OCI-LY1 (cell line): ENCODE results near the gene PAK4.
"Not testable (repeated sequence)": the region's sequence is repeated elsewhere in the genome, so short reads cannot be mapped to it uniquely, and the experiment has no call there.

Experiments
- H2AFZ ChIP-seq: fragments of 200-600 bp; sonication (generic), shearing (Covaris generic); 2 replicates; pipeline ENCODE4 v1.6.0; 2014; ENCODE audit warnings: antibody characterized with exemption, mild to moderate bottlenecking, low read length
- H3F3A ChIP-seq: fragments of 200-600 bp; sonication (generic), shearing (Covaris generic); 2 replicates; pipeline ENCODE4 v1.6.0; 2014; ENCODE audit warnings: mild to moderate bottlenecking, antibody characterized with exemption, low read length, moderate library complexity; ENCODE audit not compliant: insufficient read depth
- H3K27ac ChIP-seq: fragments of 200-600 bp; sonication (generic); 2 replicates; pipeline ENCODE4 v1.5.1; 2014; ENCODE audit warnings: low read length, mixed run types, mild to moderate bottlenecking, low read depth; ENCODE audit not compliant: poor library complexity, severe bottlenecking
- H3K27me3 ChIP-seq: fragments of 200-600 bp; sonication (generic); 2 replicates; pipeline ENCODE4 v1.6.0; 2014; ENCODE audit warnings: antibody characterized with exemption, mild to moderate bottlenecking, low read length, moderate library complexity; ENCODE audit not compliant: insufficient read depth
- H3K36me3 ChIP-seq: fragments of 200-600 bp; sonication (generic); 2 replicates; pipeline ENCODE4 v1.6.1; 2014; ENCODE audit warnings: mild to moderate bottlenecking, antibody characterized with exemption, low read length, moderate library complexity, mixed read lengths; ENCODE audit not compliant: insufficient read depth
- H3K4me1 ChIP-seq: fragments of 200-600 bp; sonication (generic); 2 replicates; pipeline ENCODE4 v1.5.1; 2014; ENCODE audit warnings: mild to moderate bottlenecking, low read length, moderate library complexity; ENCODE audit not compliant: insufficient read depth, severe bottlenecking
- H3K4me2 ChIP-seq: fragments of 200-600 bp; sonication (generic), shearing (Covaris generic); 2 replicates; pipeline ENCODE4 v1.6.1; 2014; ENCODE audit warnings: low read length
- H3K4me3 ChIP-seq: fragments of 200-600 bp; sonication (generic); 2 replicates; pipeline ENCODE4 v1.5.1; 2014; ENCODE audit warnings: low read length, low read depth, mild to moderate bottlenecking, mixed read lengths; ENCODE audit not compliant: poor library complexity, severe bottlenecking
- H3K79me2 ChIP-seq: fragments of 200-600 bp; shearing (Covaris generic); 2 replicates; pipeline ENCODE4 v1.6.1; 2016; ENCODE audit warnings: mixed run types, low read length, mixed read lengths; ENCODE audit not compliant: insufficient read depth
- H3K9ac ChIP-seq: fragments of 200-600 bp; sonication (generic), shearing (Covaris generic); 2 replicates; pipeline ENCODE4 v1.6.1; 2014; ENCODE audit warnings: mild to moderate bottlenecking, low read length, mixed read lengths
- H3K9me2 ChIP-seq: fragments of 200-600 bp; sonication (generic), shearing (Covaris generic); 2 replicates; pipeline ENCODE4 v1.6.1; 2014; ENCODE audit warnings: low read depth, mild to moderate bottlenecking, low read length, mixed read lengths
- H3K9me3 ChIP-seq: fragments of 200-600 bp; shearing (Covaris generic); 2 replicates; pipeline ENCODE4 v1.6.1; 2014; ENCODE audit warnings: low read length, mixed read lengths
- H4K20me1 ChIP-seq: fragments of 200-600 bp; sonication (generic), shearing (Covaris generic); 2 replicates; pipeline ENCODE4 v1.6.0; 2016; ENCODE audit warnings: mild to moderate bottlenecking, low read length; ENCODE audit not compliant: insufficient read depth
- EZH2 ChIP-seq: fragments of 200-600 bp; sonication (generic), shearing (Covaris generic); IDR thresholded peaks from 2 replicates; pipeline ENCODE4 v1.8.0; 2017; ENCODE audit warnings: borderline replicate concordance, mixed run types, mild to moderate bottlenecking, antibody characterized with exemption, low read length, moderate library complexity, mixed read lengths
- TF ChIP-seq, protein P1 (sequence below): fragments of 200-600 bp; sonication (generic), shearing (Covaris generic); IDR thresholded peaks from 2 replicates; pipeline ENCODE4 v1.5.1; 2017; ENCODE audit warnings: mild to moderate bottlenecking, antibody characterized with exemption, low read length, moderate library complexity, mixed read lengths

PAK4 gene

GRCh38 chr19:39113199-39113598 lies 12.4 kb upstream of the PAK4 start:
- H3K79me2 ChIP-seq = no peaks in the 10 kb centered on the region
- H3K9ac ChIP-seq = no peak overlapping the region
- H3F3A ChIP-seq = no peaks in the 10 kb centered on the region
- no peaks in the 10 kb centered on the region for H3K9me2 ChIP-seq
- H2AFZ ChIP-seq = no peak overlapping the region
- H3K27ac ChIP-seq = no peak overlapping the region
- no peak overlapping the region for H3K4me3 ChIP-seq
- TF ChIP-seq, protein P1, sequence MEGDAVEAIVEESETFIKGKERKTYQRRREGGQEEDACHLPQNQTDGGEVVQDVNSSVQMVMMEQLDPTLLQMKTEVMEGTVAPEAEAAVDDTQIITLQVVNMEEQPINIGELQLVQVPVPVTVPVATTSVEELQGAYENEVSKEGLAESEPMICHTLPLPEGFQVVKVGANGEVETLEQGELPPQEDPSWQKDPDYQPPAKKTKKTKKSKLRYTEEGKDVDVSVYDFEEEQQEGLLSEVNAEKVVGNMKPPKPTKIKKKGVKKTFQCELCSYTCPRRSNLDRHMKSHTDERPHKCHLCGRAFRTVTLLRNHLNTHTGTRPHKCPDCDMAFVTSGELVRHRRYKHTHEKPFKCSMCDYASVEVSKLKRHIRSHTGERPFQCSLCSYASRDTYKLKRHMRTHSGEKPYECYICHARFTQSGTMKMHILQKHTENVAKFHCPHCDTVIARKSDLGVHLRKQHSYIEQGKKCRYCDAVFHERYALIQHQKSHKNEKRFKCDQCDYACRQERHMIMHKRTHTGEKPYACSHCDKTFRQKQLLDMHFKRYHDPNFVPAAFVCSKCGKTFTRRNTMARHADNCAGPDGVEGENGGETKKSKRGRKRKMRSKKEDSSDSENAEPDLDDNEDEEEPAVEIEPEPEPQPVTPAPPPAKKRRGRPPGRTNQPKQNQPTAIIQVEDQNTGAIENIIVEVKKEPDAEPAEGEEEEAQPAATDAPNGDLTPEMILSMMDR = no peak
- no peak for TF ChIP-seq EZH2
- H4K20me1 ChIP-seq = no peaks in the 10 kb centered on the region
- H3K36me3 ChIP-seq = no peaks in the 10 kb centered on the region
- H3K9me3 ChIP-seq = no peaks in the 10 kb centered on the region
- no peak overlapping the region for H3K4me2 ChIP-seq
- H3K27me3 ChIP-seq = no peaks in the 10 kb centered on the region
- H3K4me1 ChIP-seq = no peaks in the 10 kb centered on the region

DNA sequence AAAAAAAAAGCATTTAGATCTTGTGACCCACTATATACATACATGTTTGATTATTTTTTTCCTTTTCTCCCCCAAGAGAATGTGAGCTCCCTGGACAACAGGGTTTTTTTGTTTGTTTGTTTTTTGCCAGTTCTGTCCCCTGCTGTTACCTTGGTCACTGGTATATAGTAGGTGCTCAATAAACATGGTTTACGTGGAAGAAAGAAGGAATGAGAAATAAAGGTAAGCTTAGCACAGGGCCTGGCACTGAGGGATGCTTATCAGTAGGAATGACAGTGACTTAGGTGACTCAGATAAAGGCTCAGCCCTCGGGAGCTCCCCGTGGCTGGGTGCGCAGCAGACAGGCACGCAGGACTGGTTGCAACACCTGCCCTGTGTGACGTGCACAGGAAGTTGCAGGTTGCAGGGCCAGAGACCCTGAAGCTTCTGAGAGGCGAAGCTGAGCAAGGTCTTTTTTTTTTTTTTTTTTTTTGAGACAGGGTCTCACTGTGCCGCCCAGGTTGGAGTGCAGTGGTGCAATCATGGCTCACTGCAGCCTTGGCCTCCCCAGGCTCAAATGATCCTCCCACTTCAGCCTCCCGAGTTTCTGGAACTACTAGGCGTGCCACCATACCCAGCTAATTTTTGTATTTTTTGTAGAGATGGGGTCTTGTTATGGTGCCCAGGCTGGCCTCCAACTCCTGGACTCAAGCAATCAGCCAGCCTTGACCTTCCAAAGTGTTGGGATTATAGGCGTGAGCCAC lies 10.3 kb upstream of the PAK4 start:
- no peak overlapping the region for H2AFZ ChIP-seq
- H3K27me3 ChIP-seq = no peaks in the 10 kb centered on the region
- H3F3A ChIP-seq = no peaks in the 10 kb centered on the region
- H3K4me1 ChIP-seq = no peaks in the 10 kb centered on the region
- no peaks in the 10 kb centered on the region for H3K36me3 ChIP-seq
- no peaks in the 10 kb centered on the region for H3K9me3 ChIP-seq
- TF ChIP-seq EZH2 = no peak
- TF ChIP-seq, protein P1 = no peak
- no peaks in the 10 kb centered on the region for H4K20me1 ChIP-seq
- no peak overlapping the region for H3K27ac ChIP-seq
- no peak overlapping the region for H3K4me3 ChIP-seq
- H3K4me2 ChIP-seq = no peak overlapping the region
- H3K9ac ChIP-seq = no peak overlapping the region
- H3K79me2 ChIP-seq = no peaks in the 10 kb centered on the region
- no peaks in the 10 kb centered on the region for H3K9me2 ChIP-seq

GRCh38 chr19:39117023-39117422 lies 8.6 kb upstream of the PAK4 start:
- H3K9me3 ChIP-seq, H4K20me1 ChIP-seq, H3K4me2 ChIP-seq, H3K4me1 ChIP-seq, H2AFZ ChIP-seq, H3K79me2 ChIP-seq, H3K27me3 ChIP-seq, H3K36me3 ChIP-seq, H3K4me3 ChIP-seq, H3K27ac ChIP-seq, H3K9me2 ChIP-seq, H3F3A ChIP-seq, H3K9ac ChIP-seq: not testable (repeated sequence)

- no peaks in the 10 kb centered on the region for H3K9me3 ChIP-seq
- TF ChIP-seq, protein P1 = no peak
- no peak for TF ChIP-seq EZH2
These were observed 5.8 kb upstream of the PAK4 start for GRCh38 chr19:39119830-39120229.

More at GRCh38 chr19:39119830-39120229, 5.8 kb upstream of the PAK4 start:
- peaks cover 1% of the 10 kb centered on the region for H3K4me1 ChIP-seq
- no peak overlapping the region for H3K27ac ChIP-seq
- no peak overlapping the region for H3K4me3 ChIP-seq
- no peak overlapping the region for H3K9ac ChIP-seq
- no peaks in the 10 kb centered on the region for H4K20me1 ChIP-seq
- H3K79me2 ChIP-seq = no peaks in the 10 kb centered on the region
- no peak overlapping the region for H3K4me2 ChIP-seq
- no peaks in the 10 kb centered on the region for H3F3A ChIP-seq
- no peaks in the 10 kb centered on the region for H3K9me2 ChIP-seq
- H2AFZ ChIP-seq = no peak overlapping the region
- H3K27me3 ChIP-seq = no peaks in the 10 kb centered on the region
- no peaks in the 10 kb centered on the region for H3K36me3 ChIP-seq
